Stimulated activated CD4-positive, alpha-beta T cell treated with anti-CD3 and anti-CD28 coated beads, TNF-alpha, amount 100 ng/mL, for 1 hour (primary cell): Measurements from ENCODE around the gene SLC19A2.
"Not testable (repeated sequence)": the region's sequence is repeated elsewhere in the genome, so short reads cannot be mapped to it uniquely, and the experiment has no call there.

ENCODE experiments used
- DNase-seq, 3 donors: peaks; one replicate each; pipeline ENCODE4 v3.0.0-alpha.2; 2020; ENCODE audit warnings: low read depth in 3 of 3, low spot score in 1 of 3

SLC19A2 gene, protein sequence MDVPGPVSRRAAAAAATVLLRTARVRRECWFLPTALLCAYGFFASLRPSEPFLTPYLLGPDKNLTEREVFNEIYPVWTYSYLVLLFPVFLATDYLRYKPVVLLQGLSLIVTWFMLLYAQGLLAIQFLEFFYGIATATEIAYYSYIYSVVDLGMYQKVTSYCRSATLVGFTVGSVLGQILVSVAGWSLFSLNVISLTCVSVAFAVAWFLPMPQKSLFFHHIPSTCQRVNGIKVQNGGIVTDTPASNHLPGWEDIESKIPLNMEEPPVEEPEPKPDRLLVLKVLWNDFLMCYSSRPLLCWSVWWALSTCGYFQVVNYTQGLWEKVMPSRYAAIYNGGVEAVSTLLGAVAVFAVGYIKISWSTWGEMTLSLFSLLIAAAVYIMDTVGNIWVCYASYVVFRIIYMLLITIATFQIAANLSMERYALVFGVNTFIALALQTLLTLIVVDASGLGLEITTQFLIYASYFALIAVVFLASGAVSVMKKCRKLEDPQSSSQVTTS

DNA sequence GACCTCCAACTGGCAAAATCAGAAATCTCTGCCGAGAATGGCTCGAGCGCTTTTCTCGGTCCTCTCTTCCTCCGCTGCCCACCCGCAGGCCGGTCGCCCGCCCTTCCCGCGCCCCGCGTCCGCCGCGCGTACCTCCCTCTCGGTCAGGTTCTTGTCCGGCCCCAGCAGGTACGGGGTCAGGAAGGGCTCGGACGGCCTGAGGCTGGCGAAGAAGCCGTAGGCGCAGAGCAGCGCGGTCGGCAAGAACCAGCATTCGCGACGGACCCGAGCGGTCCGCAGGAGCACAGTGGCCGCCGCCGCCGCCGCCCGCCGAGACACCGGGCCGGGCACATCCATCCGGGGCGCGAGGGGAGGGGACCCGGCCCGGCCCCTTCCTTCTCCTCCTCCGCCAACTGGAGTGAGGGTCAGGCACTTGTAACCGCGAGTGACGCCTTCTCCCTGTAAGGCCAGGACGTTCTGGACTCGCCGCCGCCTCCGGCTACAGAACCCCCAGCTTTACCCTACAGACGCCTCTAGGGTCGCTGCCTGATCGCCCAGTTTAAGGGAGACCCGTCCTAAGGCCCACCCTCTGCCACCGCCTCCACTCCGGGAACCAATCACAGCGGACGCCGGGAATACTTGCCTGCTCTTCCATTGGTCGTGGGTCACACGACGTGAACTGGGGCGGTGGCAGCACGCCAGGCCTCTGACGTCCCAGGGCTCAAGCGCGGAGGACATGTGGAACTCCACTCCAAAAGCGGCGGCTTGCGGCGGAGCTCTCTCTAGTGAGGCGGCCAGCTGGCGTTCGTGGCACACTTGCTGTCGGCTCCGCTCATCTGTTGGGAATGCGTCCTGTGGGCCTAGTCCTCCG is at the start of gene SLC19A2:
SLC19A2 (minus strand) TSS at position 514 of the 850 bp plus-strand sequence; CDS start at position 336, 178 bp downstream.
- peak; percentile 79 to 82 (median 80) for DNase-seq

DNA sequence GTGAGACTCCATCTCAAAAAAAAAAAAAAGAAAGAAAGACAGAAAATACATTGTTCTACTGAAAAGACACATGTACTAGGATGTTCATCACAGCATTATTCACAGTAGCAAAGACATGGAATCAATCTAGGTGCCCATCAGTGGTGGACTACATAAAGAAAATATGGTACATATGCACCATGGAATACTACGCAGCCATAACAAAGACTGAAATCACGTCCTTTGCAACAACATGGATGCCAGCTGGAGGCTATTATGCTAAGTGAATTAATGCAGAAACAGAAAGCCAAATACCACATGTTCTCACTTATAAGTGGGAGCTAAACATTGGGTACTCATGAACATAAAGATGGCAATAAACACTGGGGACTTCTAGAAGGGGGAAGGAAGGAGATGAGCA is 48.9 kb upstream of the SLC19A2 start:
- no peak for DNase-seq

DNA sequence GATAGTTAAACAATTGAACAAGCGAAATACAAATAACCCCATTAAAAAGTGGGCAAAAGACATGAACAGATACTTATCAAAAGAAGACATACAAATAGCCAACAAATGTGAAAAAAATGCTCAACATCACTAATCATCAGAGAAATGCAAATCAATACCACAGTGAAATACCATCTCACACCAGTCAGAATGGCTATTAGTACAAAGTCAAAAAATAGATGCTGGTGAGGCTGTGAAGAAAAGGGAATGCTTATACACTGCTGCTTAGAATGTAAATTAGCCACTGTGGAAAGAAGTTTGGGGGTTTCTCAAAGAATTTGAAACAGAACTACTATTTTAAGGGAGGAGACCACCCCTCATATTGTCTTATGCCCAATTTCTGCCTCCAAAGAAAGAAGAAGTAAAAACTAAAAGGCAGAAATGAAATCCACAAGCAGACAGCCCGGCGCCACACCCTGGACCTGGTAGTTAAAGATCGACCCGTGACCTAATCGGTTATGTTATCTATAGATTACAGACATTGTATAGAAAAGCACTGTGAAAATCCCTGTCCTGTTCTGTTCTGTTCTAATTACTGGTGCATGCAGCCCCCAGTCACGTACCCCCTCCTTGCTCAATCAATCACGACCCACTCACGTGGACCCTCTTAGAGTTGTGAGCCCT is 47.9 kb upstream of the SLC19A2 start:
- DNase-seq: not testable (repeated sequence)

DNA sequence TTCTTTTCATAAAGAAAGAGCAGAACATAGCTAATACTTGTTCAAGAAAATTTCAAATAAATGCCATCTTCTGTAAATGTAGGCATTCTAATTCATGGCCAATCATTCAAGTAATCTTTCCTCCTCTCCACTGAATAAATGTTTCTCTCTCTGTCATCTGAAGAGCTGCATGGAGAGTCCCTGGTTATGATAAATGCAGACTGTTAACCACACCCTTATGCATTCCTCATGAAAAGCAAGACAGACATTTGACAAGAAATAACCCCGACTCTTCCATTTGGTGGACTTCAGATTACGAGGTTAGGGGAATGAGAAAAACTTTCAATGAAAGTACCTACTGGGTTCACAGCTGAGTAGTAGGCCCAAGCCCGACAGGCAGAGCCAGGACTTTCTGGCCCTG is 44.7 kb upstream of the SLC19A2 start:
- DNase-seq: no peak

DNA sequence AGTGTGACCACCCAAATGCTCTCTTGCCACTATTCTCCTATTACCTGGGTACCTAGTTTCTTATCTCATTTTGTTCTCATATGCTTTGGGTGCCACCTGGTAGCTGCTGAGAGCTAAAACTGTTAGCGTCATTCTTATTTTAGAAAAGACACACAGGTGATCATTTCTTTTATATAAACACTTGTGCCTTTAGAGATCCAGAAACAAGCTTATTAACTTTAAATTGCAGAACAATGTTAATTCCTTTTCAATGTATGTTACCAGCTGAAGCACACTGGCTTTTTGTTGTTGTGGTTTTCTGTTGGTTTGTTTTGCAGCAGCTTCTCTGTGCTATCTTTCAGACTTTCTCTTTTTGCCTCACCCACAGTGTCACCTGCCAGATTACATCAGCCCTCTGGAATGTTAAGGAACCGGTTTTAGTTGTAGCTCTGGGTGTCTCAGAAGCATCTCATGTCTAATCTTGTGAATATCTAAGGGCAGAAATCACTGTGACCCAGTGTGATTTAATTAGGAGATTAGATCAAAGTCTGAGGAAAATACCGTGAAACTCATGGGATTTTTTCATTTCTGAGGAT is 43.4 kb upstream of the SLC19A2 start:
- DNase-seq: no peak

DNA sequence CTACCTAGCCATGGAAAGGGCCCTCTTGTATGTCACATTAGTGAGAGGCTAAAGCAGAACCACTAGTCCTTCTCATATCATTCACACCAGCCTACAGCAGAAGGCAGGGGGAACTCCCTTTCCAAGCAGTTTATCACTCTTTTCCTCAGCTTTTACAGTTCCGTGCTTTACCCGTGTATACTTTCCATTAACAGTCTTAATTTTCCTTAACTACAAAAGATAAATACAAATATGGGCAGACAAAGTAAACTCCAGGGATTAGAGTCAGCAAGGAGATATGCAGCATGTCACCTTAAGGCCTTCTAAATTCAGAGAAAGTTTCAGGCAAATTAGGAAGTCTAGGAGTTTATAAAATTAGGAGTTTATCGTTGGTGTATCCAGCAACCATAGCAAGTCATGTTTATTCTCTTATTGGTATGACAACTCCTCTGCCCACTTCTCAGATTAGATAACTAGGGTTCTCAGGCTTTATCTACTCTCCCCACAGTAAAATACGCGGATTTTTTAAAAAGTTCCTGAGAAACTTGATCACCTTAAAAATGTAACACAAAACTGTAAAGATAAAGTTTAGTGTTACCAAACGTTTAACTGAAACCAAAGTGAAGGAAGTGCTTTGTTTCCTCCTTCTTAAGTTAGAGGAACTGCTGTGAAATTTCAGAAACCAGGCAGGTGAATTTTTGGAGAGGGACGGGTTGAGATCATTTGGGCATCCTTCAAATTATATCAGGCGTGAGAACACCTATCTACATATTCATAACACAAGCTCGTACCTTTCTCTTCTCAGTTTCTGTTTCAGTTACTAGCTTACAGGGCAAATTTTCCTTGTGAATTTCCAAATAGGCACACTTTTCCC is 42.7 kb upstream of the SLC19A2 start:
- DNase-seq: no peak

DNA sequence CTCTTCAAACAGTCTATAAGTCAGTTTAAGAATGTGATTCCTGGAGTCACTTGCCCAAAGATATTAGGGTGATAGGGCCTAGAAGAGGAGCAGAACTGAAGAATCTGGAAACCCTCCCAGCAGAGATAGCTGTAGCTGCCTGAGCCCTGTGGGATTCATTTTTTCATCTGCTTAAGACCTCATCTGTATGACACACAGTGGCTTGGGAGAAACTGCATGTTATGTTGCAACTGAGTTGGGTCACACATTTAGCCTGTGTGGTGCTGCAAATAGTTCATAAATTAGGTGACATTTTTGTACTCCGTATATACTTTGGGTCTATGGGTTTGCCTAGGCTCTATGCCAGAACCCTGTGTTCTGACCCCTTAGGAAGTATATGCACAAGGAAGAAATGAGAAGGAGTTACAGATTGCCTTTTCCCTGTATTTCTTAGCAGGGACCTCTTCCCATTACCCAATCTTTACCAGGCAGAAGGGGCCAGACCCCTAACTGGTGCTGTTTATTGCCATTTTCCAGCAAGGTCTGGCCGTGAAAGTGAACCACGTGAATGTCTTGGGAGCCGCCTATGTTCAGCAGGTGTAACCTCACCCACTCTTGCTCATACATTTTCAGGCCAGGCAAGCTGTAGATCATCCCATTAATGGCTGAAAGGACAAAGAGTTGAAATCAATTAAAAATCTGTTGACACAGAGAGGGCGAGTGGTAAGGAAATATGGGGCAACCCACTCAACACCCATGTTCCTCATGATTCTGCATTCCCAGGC is 41.9 kb upstream of the SLC19A2 start:
- DNase-seq: no peak

DNA sequence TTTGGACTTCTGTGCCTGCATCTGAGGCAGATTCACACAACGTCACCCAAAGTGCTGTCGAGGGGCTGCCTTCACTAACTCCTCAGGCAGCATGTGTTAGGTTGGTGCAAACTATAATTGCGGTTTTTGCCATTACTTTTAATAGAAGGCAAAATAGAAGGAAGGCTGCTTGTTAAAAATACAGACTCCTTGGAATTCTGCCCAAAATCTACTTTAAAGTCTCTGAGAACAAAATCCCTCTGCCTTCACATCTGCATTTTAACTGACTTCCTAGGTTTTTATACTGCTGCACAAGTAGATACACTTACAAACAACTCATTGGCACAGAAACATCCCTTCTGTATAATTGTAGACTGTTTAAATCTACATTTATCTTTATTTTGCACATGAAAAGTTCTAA is 41.3 kb upstream of the SLC19A2 start:
- DNase-seq: no peak

DNA sequence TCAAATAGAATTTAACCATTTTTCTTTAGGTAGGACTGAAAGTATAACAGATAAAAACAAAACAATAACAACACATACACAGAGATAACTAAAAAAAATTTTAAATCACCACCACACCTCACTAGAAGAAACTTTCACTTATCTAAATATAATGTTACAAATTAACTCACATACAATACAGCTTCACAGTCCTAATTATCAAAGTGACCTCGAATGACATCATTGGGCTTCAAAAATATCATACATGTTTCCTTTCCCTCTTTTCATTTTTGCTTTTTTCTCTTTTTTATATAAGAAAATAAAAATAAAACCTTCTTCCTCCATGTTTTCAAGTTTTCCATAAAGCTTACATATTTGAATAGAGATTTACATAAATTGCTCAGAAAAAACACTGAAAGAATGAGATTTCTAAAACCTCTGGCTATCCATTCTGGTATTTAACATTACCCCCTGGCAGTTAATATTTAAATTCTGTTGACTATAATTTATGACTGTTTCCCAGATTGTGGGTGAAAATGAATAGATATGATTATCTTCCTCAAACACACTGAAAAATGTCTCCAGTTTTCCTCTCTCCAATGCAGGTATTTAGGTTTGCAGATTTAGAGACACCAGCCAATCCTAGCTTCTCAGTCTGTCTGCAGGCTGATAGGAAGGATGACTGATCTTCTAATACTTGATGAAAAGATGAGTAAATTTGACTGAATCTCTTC is 40.5 kb upstream of the SLC19A2 start:
- no peak for DNase-seq

DNA sequence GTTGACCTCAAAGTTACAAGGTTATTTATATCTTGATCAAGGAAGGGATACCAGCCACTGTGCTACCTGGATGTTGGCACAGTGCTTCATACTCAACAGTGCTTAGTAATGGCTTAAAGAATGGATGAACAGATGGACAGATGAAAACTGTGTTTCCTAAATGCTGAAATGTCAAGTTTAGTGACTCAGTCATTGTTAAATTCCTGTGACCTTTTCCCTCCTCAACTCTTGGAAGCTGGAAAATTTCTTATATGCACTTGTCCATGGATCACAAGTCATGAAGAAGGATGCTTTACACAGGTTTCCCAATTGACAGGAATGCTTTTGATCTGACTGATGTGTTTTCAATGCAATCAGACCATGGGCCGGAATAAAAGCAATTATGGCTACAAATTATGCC is 39.6 kb upstream of the SLC19A2 start:
- DNase-seq: no peak

DNA sequence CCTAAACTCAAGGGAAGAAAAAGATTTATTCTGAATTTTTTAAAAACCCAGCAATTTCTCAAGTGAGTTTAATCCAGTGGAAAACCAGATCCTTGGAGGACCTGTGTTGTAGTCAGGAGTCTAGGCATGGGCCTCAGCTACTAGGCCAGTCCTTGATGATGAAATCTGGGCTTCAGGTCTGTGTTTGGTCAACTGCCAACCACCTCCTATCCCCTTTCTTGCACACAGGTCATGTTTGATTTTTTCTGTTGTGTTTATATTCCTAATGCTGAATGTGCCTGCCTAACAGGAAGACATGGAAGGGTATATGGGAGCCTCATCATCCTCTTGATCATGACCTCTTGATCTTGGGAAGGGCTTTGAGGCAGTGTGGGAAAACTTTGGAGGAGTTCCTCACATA is 38.2 kb upstream of the SLC19A2 start:
- DNase-seq: no peak

DNA sequence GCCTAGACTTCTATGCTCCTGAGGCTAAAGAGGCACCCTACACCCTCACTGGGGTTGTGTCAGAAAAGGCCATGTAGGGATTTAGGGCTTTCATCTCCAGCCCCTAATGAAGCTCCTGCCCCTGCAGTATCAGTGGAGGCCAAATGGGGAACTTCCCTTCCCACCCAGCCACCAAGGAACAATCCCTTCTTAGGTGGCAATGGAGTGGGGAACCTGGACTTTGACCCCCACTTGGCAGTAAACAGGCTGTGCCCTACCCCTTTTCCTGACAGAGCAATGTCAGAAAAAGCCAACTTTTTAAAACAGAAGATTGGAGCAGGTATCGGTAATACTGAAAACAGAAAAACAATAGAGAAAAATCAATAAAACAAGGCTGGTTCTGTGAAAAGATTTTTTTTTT is 35.5 kb upstream of the SLC19A2 start:
- no peak for DNase-seq

DNA sequence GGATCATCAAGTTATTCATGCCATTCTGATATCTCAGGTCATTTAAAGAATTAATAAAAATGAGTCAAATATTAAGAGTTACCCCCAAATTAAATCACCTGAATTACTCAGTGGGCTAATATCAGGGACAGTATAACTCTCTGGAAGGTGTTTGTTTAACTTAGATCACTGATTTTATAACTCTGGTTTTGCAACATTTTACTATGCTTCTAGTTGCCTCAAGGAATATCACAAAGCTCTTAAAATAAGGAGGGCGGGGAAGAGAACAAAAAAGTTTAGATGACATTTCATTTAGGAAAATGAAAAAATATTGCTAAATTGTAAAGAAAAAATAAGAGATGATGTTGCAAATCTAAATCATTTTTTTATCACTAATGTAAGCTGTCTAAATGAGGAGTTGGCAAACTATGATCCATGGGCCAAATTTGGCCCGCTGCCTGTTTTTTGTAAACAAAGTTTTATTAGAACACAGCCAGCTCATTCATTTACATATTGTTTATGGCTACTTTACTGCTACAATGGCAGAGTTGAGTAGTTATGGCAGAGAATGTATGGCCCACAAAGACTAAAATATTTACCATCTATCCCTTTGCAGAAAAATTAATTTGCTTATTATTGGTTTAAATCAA is 31.9 kb upstream of the SLC19A2 start:
- no peak for DNase-seq

DNA sequence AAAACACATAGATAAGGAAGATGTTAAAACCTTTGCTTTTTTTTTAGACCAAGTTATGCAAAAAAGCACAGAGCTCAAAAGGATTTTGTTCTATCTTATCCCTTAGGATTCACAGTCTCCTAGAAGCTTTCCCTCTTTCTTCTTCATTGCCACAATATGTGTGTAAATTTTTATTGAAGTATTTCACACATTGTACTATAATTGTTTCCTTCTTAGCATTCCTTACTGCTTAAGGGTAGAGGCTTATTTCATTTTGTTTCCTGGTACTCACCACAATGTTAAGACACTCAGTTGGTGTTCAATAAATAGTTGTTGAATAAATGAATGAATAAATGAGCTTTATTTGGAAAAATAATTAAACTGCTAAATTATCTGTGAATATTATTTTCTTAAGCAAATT is 29.9 kb upstream of the SLC19A2 start:
- no peak for DNase-seq

DNA sequence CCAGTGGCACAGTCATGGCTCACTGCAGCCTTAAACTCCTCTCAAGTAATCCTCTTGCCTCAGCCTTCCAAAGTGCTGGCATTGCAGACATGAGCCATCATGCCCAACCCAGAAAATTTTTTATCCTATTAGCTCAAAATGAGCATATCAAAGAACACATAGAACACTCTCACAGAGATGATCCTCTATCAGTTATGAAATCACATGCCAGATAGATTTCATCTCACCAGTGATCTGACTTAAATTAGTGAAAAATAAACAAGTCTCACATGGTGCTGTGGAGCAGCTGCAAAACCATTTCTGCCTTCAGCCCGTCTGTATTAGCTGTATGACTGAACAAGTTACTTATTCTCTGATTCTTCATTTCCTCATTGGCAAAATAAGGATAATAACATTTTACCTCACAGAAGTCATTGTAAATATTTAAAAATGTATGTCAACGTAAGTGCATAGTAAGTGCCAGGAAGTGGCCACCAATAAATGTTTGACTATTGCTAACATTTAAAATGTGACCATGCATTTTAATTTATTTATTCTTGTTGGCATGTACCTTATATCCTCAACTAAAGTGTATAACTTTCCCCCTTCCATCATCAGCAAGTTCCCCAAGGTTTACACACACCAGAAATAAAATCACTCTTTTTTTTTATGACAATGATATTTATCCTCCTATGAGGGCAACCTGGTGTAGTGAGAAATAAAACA is 29.0 kb upstream of the SLC19A2 start:
- DNase-seq: no peak

DNA sequence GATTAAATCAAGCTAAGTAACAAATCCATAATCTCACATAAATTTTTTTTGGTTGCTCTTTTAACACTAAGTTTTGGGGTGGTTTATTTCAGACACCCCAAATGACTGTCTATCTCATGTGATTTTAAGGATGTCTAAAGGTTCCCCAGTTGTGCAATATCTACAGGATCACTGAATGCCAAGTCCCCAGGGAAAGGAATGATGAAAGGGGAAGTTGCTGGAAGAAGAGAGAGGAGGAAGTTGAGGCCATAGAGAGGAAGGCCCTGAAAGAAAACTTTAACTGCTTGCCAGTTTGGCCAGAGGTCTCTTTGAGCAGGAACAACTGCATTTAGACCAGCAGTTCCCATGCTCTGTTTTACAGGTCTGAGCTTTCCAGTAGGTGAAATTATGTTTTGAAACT is 27.5 kb upstream of the SLC19A2 start:
- DNase-seq: no peak

DNA sequence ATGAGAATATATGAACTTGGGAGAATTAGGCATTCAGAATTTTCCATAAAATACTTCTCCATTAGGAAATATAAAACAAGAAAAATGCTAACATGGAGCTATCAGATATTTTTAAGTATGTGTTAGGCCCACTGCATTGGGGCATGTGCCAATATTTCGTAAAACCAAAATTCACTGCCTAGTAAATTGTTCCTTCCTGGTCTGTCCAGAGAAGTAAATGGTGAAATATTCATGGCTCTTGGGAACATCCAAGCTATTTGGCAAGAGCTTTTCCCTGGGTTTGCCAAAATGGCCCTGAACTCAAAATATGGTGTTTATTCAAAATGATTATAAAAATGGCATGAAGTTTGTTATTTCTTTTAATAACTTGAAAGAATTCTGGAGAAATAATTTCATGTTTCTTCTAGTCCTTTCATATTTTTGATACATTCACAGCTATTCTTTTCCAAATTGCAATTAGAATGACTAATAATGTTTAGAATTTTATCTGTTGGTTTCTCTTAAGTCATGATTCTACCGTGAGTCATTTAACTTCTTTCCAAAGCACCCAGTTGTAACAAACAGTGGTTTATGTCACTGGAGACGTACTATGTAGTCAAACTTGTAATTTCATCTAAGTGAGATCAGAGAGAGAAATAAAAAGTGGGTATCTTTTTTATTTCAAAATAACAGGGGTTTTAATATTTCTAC is 25.7 kb upstream of the SLC19A2 start:
- DNase-seq: no peak
